Sigmoid colon (tissue), 4 donors: ENCODE results near the gene CCNI2.

ENCODE experiments used
- CTCF ChIP-seq, 4 experiments: fragments of 450-650 bp in 3 of 4; fragments of 200-600 bp in 1 of 4; IDR thresholded peaks; one replicate each; pipeline ENCODE4 v1.5.1; 2016 to 2019; ENCODE audit warnings: antibody characterized with exemption in 4 of 4, mild to moderate bottlenecking in 3 of 4, moderate library complexity in 2 of 4
- POLR2A ChIP-seq, 2 donors: fragments of 450-650 bp; IDR thresholded peaks; one replicate each; pipeline ENCODE4 v1.6.1; 2016; ENCODE audit warnings: antibody characterized with exemption in 2 of 2, mild to moderate bottlenecking in 2 of 2, moderate library complexity in 2 of 2
- POLR2AphosphoS5 ChIP-seq, 4 donors: sonication (generic); formaldehyde crosslinking; IDR thresholded peaks; one replicate each; pipeline ENCODE4 v1.6.1; 2017; ENCODE audit warnings: antibody characterized with exemption in 4 of 4

- TF ChIP-seq POLR2AphosphoS5 (IDR thresholded peaks at IDR 0.05) (no peak), CTCF (IDR thresholded peaks at IDR 0.05) (peak in 2 of 4 experiments; percentile 26 to 27), POLR2A (IDR thresholded peaks at IDR 0.05) (no peak)
These were observed 32.5 kb upstream of the CCNI2 start for GRCh38 chr5:132714456-132715307.
